GM23338 (cell line): ENCODE results near the gene ALDH5A1. TPM values are rescaled to one million over a fixed set of nuclear protein-coding genes. Genes with fewer than 3 reads are reported as not detected.

Source experiments
- CREB1 ChIP-seq: fragments of 250-450 bp; sonication (Bioruptor Pico); IDR thresholded peaks from 2 replicates; pipeline ENCODE4 v1.5.0; 2020; ENCODE audit warnings: low read depth, mild to moderate bottlenecking, moderate library complexity
- EZH2 ChIP-seq: fragments of 200-600 bp; sonication (generic); IDR thresholded peaks from one replicate; pipeline ENCODE4 v1.8.0; 2017; ENCODE audit warnings: antibody characterized with exemption, mild to moderate bottlenecking, low read depth; ENCODE audit not compliant: unreplicated experiment
- NANOG ChIP-seq: IDR thresholded peaks from 2 replicates; pipeline ENCODE4 v1.6.1; 2016; ENCODE audit warnings: antibody characterized with exemption, borderline replicate concordance
- POLR2AphosphoS5 ChIP-seq: IDR thresholded peaks from 2 replicates; pipeline ENCODE4 v1.6.1; 2016; ENCODE audit warnings: antibody characterized with exemption, low read depth
- REST ChIP-seq: IDR thresholded peaks from one replicate; pipeline ENCODE4 v1.6.1; 2018; ENCODE audit warnings: antibody characterized with exemption; ENCODE audit not compliant: unreplicated experiment
- ZNF114 ChIP-seq: fragments of 250-450 bp; sonication (Bioruptor Pico); IDR thresholded peaks from 2 replicates; pipeline ENCODE4 v1.5.0; 2020; ENCODE audit warnings: mild to moderate bottlenecking, moderate library complexity
- ZNF462 ChIP-seq: fragments of 250-450 bp; sonication (Bioruptor Pico); IDR thresholded peaks from 2 replicates; pipeline ENCODE4 v1.5.0; 2020; ENCODE audit warnings: mild to moderate bottlenecking, moderate library complexity
- polyA plus RNA-seq: library from polyadenylated mRNA; unstranded; fragments of >200 nt; fragmentation: Nextera tagmentation; extraction: Ambion mirVana; gene quantifications from 2 replicates; pipeline ENCODE4 v1.2.1, GENCODE V29; 2016
- total RNA-seq: library from RNA; depleted of rRNA; stranded (reverse); fragments of >200 nt; shearing (Covaris generic); gene quantifications from 2 replicates; pipeline ENCODE4 v1.2.3, GENCODE V29; 2014

ALDH5A1 gene
- total and polyA plus RNA-seq, 2 experiments from 2014 or later = 3.1 to 5.2 TPM

- TF ChIP-seq ZNF462 (CRISPR knock-in tag) = no peak
- no peak for TF ChIP-seq POLR2AphosphoS5
- no peak for TF ChIP-seq REST
- TF ChIP-seq ZNF114 = no peak
- TF ChIP-seq EZH2 = no peak
- peak; percentile 44 for TF ChIP-seq CREB1 (CRISPR knock-in tag)
- no peak for TF ChIP-seq NANOG
These were observed 89.0 kb downstream of the ALDH5A1 start (continued) for GRCh38 chr6:24583463-24584381.
